PC-9 (cell line): ENCODE results near the gene CIAO2A.

Source experiments
- CTCF ChIP-seq: fragments of 200-600 bp; sonication (generic); conservative IDR thresholded peaks from 2 replicates; pipeline ENCODE4 v1.6.1; 2017; ENCODE audit warnings: mixed run types, antibody characterized with exemption, mild to moderate bottlenecking, moderate library complexity
- EZH2 ChIP-seq: fragments of 200-600 bp; sonication (generic); IDR thresholded peaks from 2 replicates; pipeline ENCODE4 v1.8.0; 2017; ENCODE audit warnings: antibody characterized with exemption, low read depth

GRCh38 chr15:64070106-64070505 lies 23.5 kb downstream of the CIAO2A start:
- TF ChIP-seq CTCF (no peak), EZH2 (no peak)
